WTC11 (cell line): ENCODE measurements around the gene DYNLL1.

Experiments
- CTCF ChIP-seq: fragments of 200-600 bp; IDR thresholded peaks from 2 replicates; pipeline ENCODE4 v1.8.0; 2022; ENCODE audit warnings: antibody characterized with exemption
- ELF4 ChIP-seq: sonication (generic); formaldehyde crosslinking; IDR thresholded peaks from 2 replicates; pipeline ENCODE4 v1.8.1; 2022; ENCODE audit warnings: low read depth, mild to moderate bottlenecking, moderate library complexity, missing genetic modification reagents
- ZNF219 ChIP-seq: sonication (generic); formaldehyde crosslinking; IDR thresholded peaks from 2 replicates; pipeline ENCODE4 v1.8.0; 2023; ENCODE audit warnings: missing genetic modification reagents, mild to moderate bottlenecking, borderline replicate concordance

GRCh38 chr12:120536064-120536791 is 40.3 kb downstream of the DYNLL1 start:
- TF ChIP-seq ZNF219 (CRISPR knock-in tag) = no peak
- TF ChIP-seq CTCF = no peak
- TF ChIP-seq ELF4 (CRISPR knock-in tag) = no peak
